ENCODE measurements around the gene FSIP1.

- TF ChIP-seq GATA2 (IDR thresholded peaks at IDR 0.05; ENCODE audit: low read depth, low read length) (no peak), GATA3 (IDR thresholded peaks at IDR 0.05; ENCODE audit: low read depth, low read length) (no peak)
Observed at GRCh38 chr15:39687965-39688364, 94.7 kb downstream of the FSIP1 start.
